Endothelial cell (in vitro differentiated cells): Measurements from ENCODE around the gene CAPN12. TPM values are rescaled to one million over a fixed set of nuclear protein-coding genes. Genes with fewer than 3 reads are reported as not detected.

Experiments used
- DNase-seq: peaks from one replicate; pipeline ENCODE4 v3.0.0; 2021; ENCODE audit warnings: low spot score
- H3K27ac Mint-ChIP-seq: one replicate; pipeline ENCODE4 v1.8.0; 2021; ENCODE audit warnings: mixed read lengths, inconsistent platforms; ENCODE audit not compliant: unreplicated experiment
- H3K27me3 Mint-ChIP-seq: one replicate; pipeline ENCODE4 v1.8.0; 2021; ENCODE audit warnings: mild to moderate bottlenecking, moderate library complexity, mixed read lengths, inconsistent platforms; ENCODE audit not compliant: unreplicated experiment
- H3K36me3 Mint-ChIP-seq: one replicate; pipeline ENCODE4 v1.8.0; 2021; ENCODE audit warnings: mild to moderate bottlenecking, low read depth, mixed read lengths, inconsistent platforms; ENCODE audit not compliant: unreplicated experiment
- H3K4me1 Mint-ChIP-seq: one replicate; pipeline ENCODE4 v1.8.0; 2021; ENCODE audit warnings: mild to moderate bottlenecking, mixed read lengths, inconsistent platforms; ENCODE audit not compliant: unreplicated experiment
- H3K4me3 Mint-ChIP-seq: one replicate; pipeline ENCODE4 v1.8.0; 2021; ENCODE audit warnings: mild to moderate bottlenecking, mixed read lengths, inconsistent platforms; ENCODE audit not compliant: unreplicated experiment
- H3K9me3 Mint-ChIP-seq: one replicate; pipeline ENCODE4 v1.8.0; 2021; ENCODE audit warnings: mixed read lengths, inconsistent platforms; ENCODE audit not compliant: unreplicated experiment
- CTCF ChIP-seq: fragments of 200-600 bp; sonication (generic); IDR thresholded peaks from one replicate; pipeline ENCODE4 v1.5.0; 2021; ENCODE audit warnings: antibody characterized with exemption; ENCODE audit not compliant: unreplicated experiment
- total RNA-seq: library from RNA; stranded (reverse); fragmentation: NEBNext Ultra II Directional; extraction: Animal tissue kit (Norgen Biotek cat#: 25700); gene quantifications from one replicate; pipeline ENCODE4 v1.2.1, GENCODE V29; 2021; ENCODE audit not compliant: unreplicated experiment

CAPN12 gene
- total RNA-seq, 1 donor from 2014 or later, result 2.9 TPM

DNA sequence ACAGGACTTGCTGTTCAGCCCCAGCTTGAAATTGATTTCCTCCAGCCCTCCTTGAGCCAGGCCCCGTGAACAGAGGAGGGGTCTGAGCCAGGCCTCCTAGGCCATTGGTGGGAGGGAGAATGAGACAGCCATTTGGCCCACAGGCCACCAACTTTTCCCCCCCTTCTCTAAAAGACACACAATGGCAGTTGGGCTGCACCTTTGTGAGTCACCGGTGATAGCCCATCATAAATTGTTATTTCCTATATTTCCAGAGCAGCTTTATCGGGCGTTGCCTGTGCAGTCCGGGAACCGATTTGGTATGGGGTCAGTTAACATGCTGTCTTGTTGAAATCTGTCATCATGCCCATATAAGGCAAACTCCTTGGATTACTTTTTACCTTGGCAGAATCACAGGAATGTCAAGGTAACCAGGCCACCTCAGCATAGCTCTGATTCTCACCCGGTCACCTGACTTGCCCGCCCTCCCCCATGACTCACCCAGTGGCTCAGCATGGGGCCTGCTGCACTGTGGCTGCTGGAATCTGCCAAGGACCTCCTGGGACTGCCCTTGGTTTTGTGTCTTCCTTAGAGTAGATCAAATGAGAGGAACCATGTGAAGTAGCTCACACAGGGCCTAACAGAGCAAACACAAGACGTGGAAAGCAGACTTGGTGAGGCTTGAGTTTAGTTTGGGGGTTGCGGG is 60.7 kb downstream of the CAPN12 start:
- Mint-ChIP-seq H3K9me3 (no peaks in the 10 kb centered on the region), H3K4me3 (no peak overlapping the region), H3K36me3 (peaks cover 22% of the 10 kb centered on the region), H3K27me3 (peaks cover 17% of the 10 kb centered on the region), H3K4me1 (peaks cover 76% of the 10 kb centered on the region), H3K27ac (peak overlapping the region; percentile 84)
- TF ChIP-seq CTCF, result no peak
- DNase-seq, result no peak

- peaks cover 18% of the 10 kb centered on the region for H3K27me3 Mint-ChIP-seq
- H3K4me3 Mint-ChIP-seq, result no peak overlapping the region
- H3K36me3 Mint-ChIP-seq, result peaks cover 27% of the 10 kb centered on the region
- no peak for DNase-seq
- no peak for TF ChIP-seq CTCF
- peaks cover 83% of the 10 kb centered on the region for H3K4me1 Mint-ChIP-seq
- no peaks in the 10 kb centered on the region for H3K9me3 Mint-ChIP-seq
- peak overlapping the region; percentile 84 for H3K27ac Mint-ChIP-seq
These were observed 61.3 kb downstream of the CAPN12 start for GRCh38 chr19:38682872-38683392.

GRCh38 chr19:38682195-38682867 is 61.9 kb downstream of the CAPN12 start:
- Mint-ChIP-seq H3K27me3 (peaks cover 18% of the 10 kb centered on the region), H3K9me3 (no peaks in the 10 kb centered on the region), H3K36me3 (peaks cover 27% of the 10 kb centered on the region), H3K4me1 (peaks cover 84% of the 10 kb centered on the region), H3K4me3 (no peak overlapping the region), H3K27ac (peak overlapping the region; percentile 84)
- TF ChIP-seq CTCF, result no peak
- no peak for DNase-seq

Other genes with a start within 250 kb of the CAPN12 start
- 7.5 TPM for gene MAP4K1, start 126.5 kb downstream of the CAPN12 start, total RNA-seq
- 469 TPM for gene EIF3K, start 125.3 kb downstream of the CAPN12 start, total RNA-seq
- gene ACTN4, start 96.8 kb downstream of the CAPN12 start, total RNA-seq, result 744 TPM
- gene LGALS7, start 29.0 kb upstream of the CAPN12 start, total RNA-seq, result 3.6 TPM
- 18.8 TPM for gene LGALS7B, start 44.7 kb upstream of the CAPN12 start, total RNA-seq
- 0.46 TPM for gene LGALS4, start 68.5 kb upstream of the CAPN12 start, total RNA-seq
- gene ECH1, start 87.3 kb upstream of the CAPN12 start, total RNA-seq, result 101 TPM
- 343 TPM for gene HNRNPL, start 105.5 kb upstream of the CAPN12 start, total RNA-seq
- 5.6 TPM for gene RINL, start 133.8 kb upstream of the CAPN12 start, total RNA-seq
- gene SIRT2, start 155.1 kb upstream of the CAPN12 start, total RNA-seq, result 45.9 TPM
- 16.9 TPM for gene NFKBIB, start 155.5 kb upstream of the CAPN12 start, total RNA-seq
- 0.87 TPM for gene CCER2, start 167.7 kb upstream of the CAPN12 start, total RNA-seq
- gene SARS2, start 186.3 kb upstream of the CAPN12 start, total RNA-seq, result 36.7 TPM
- 32.0 TPM for gene MRPS12, start 186.5 kb upstream of the CAPN12 start, total RNA-seq
- 16.0 TPM for gene FBXO17, start 231.3 kb upstream of the CAPN12 start, total RNA-seq